Activated B cell treated with CpG ODN at 0.5 μM for 24 hours (primary cell): ENCODE data around the gene DARS1. TPM values are rescaled to one million over a fixed set of nuclear protein-coding genes. Genes with fewer than 3 reads are reported as not detected.

Experiments used
- ATAC-seq: fragments of 200-7000 bp; cut with Tn5 transposase; one replicate; pipeline ENCODE4 v1.10.0; 2021; ENCODE audit warnings: low read depth, mild to moderate bottlenecking, moderate library complexity
- CTCF ChIA-PET: fragments of 350-600 bp; sonication (Branson Sonifier 250); formaldehyde crosslinking; loops from one replicate; lab custom pipeline; 2021; ENCODE audit warnings: antibody characterized with exemption; lab: Charles Lee
- POLR2A ChIA-PET: fragments of 350-600 bp; sonication (Branson Sonifier 250); formaldehyde crosslinking; loops from one replicate; lab custom pipeline; 2021; ENCODE audit warnings: antibody characterized with exemption; lab: Charles Lee
- DNase-seq: peaks from one replicate; pipeline ENCODE4 v3.0.0; 2022
- H3K27ac Mint-ChIP-seq: one replicate; pipeline ENCODE4 v1.8.0; 2020; ENCODE audit warnings: mixed read lengths
- H3K27me3 Mint-ChIP-seq: one replicate; pipeline ENCODE4 v1.8.0; 2021; ENCODE audit warnings: mixed read lengths
- H3K36me3 Mint-ChIP-seq: one replicate; pipeline ENCODE4 v1.8.0; 2021; ENCODE audit warnings: low read depth, mixed read lengths
- H3K4me1 Mint-ChIP-seq: one replicate; pipeline ENCODE4 v1.8.0; 2021; ENCODE audit warnings: mixed read lengths
- H3K4me3 Mint-ChIP-seq: one replicate; pipeline ENCODE4 v1.8.0; 2020; ENCODE audit warnings: mild to moderate bottlenecking, mixed read lengths
- H3K9me3 Mint-ChIP-seq: one replicate; pipeline ENCODE4 v1.8.0; 2020; ENCODE audit warnings: mixed read lengths
- intact Hi-C: fragments of 100-400 bp; cut with micrococcal nuclease; formaldehyde crosslinking; loops from one replicate; pipeline ENCODE4 v1.15.1; 2024
- total RNA-seq: library from RNA; stranded (reverse); gene quantifications from 2 replicates; pipeline ENCODE4 v1.2.3, GENCODE V29; 2022
- TF ChIP-seq, protein P1 (sequence below): fragments of 200-600 bp; IDR thresholded peaks from one replicate; pipeline ENCODE4 v1.8.0; 2022; ENCODE audit warnings: antibody characterized with exemption, mild to moderate bottlenecking

The DARS1 gene
- total RNA-seq, 1 donor from 2014 or later = 96.3 TPM

- ChIA-PET POLR2A (interaction anchor here (0.5 to 3.8 kb wide), 19 partner anchors 10 to 247 kb away, joined by 3 to 15 read pairs (median 5); partner anchors contain the start of genes CXCR4 and DARS1), CTCF (interaction anchor here (0.6 to 0.8 kb wide), 2 partner anchors 11 to 48 kb away, joined by 4 to 5 read pairs; no protein-coding TSS in a partner anchor)
- peak; percentile 46 for DNase-seq
- TF ChIP-seq, protein P1, sequence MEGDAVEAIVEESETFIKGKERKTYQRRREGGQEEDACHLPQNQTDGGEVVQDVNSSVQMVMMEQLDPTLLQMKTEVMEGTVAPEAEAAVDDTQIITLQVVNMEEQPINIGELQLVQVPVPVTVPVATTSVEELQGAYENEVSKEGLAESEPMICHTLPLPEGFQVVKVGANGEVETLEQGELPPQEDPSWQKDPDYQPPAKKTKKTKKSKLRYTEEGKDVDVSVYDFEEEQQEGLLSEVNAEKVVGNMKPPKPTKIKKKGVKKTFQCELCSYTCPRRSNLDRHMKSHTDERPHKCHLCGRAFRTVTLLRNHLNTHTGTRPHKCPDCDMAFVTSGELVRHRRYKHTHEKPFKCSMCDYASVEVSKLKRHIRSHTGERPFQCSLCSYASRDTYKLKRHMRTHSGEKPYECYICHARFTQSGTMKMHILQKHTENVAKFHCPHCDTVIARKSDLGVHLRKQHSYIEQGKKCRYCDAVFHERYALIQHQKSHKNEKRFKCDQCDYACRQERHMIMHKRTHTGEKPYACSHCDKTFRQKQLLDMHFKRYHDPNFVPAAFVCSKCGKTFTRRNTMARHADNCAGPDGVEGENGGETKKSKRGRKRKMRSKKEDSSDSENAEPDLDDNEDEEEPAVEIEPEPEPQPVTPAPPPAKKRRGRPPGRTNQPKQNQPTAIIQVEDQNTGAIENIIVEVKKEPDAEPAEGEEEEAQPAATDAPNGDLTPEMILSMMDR = no peak
- ATAC-seq = peak; percentile 93
- intact Hi-C loops = loop anchor here (1.0 to 2.0 kb wide), 4 partner anchors 11 to 124 kb away; no protein-coding TSS in a partner anchor
- Mint-ChIP-seq H3K9me3 (no peaks in the 10 kb centered on the region), H3K36me3 (no peaks in the 10 kb centered on the region), H3K4me1 (peaks cover 66% of the 10 kb centered on the region), H3K27ac (peak overlapping the region; percentile 90), H3K4me3 (peak overlapping the region; percentile 52), H3K27me3 (no peaks in the 10 kb centered on the region)
Measured at GRCh38 chr2:136008205-136008865, 22.9 kb upstream of the DARS1 start.

- Mint-ChIP-seq H3K9me3 (no peaks in the 10 kb centered on the region), H3K27me3 (no peaks in the 10 kb centered on the region), H3K4me3 (no peak overlapping the region), H3K36me3 (no peaks in the 10 kb centered on the region), H3K4me1 (peaks cover 76% of the 10 kb centered on the region), H3K27ac (peak overlapping the region; percentile 37)
- DNase-seq = no peak
- no peak for ATAC-seq
- POLR2A ChIA-PET = interaction anchor here (1.3 to 2.2 kb wide), 2 partner anchors 13 to 28 kb away, joined by 5 to 8 read pairs; no protein-coding TSS in a partner anchor
- intact Hi-C loops = no loop called here
- CTCF ChIA-PET = interaction anchor here (1.3 kb wide), 1 partner anchor 9 kb away, joined by 3 read pairs; no protein-coding TSS in a partner anchor
- TF ChIP-seq, protein P1 = no peak
Measured at GRCh38 chr2:136006658-136007057, 21.2 kb upstream of the DARS1 start.

GRCh38 chr2:136005462-136006196, 20.2 kb upstream of the DARS1 start:
- TF ChIP-seq, protein P1 = no peak
- no peak overlapping the region for H3K4me3 Mint-ChIP-seq
- intact Hi-C loops = no loop called here
- no peak overlapping the region for H3K27ac Mint-ChIP-seq
- DNase-seq (no peak), ATAC-seq (no peak)
- POLR2A ChIA-PET = interaction anchor here (0.6 to 2.2 kb wide), 10 partner anchors 8 to 953 kb away, joined by 3 to 10 read pairs (median 4); partner anchors contain the start of gene DARS1
- no peaks in the 10 kb centered on the region for H3K36me3 Mint-ChIP-seq
- CTCF ChIA-PET = interaction anchor here (1.3 kb wide), 1 partner anchor 8 kb away, joined by 3 read pairs; no protein-coding TSS in a partner anchor
- peaks cover 87% of the 10 kb centered on the region for H3K4me1 Mint-ChIP-seq
- no peaks in the 10 kb centered on the region for H3K9me3 Mint-ChIP-seq
- no peaks in the 10 kb centered on the region for H3K27me3 Mint-ChIP-seq

DNA sequence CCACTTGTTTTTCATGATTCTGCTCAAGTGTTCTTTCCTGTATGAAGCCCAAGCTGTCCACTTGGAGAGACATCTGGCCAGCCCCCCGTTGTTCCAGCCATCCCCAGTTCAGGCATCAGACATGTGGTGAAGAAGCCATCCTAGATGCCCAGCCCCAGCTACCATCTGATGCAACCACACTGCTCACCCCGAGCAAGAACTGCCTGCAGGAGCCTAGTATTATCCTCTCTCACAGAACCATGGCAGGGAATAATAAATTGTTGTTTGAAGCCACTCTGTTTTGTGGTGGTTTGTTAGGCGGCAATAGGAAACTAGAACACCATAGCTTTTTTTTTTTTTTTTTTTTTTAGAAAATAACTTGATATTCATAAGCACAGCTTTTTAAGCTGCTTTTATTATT, 19.5 kb upstream of the DARS1 start:
- intact Hi-C loops = no loop called here
- H3K9me3 Mint-ChIP-seq = no peaks in the 10 kb centered on the region
- no peaks in the 10 kb centered on the region for H3K36me3 Mint-ChIP-seq
- POLR2A ChIA-PET = interaction anchor here (0.6 to 2.2 kb wide), 8 partner anchors 7 to 952 kb away, joined by 3 to 10 read pairs (median 4); partner anchors contain the start of gene DARS1
- no peaks in the 10 kb centered on the region for H3K27me3 Mint-ChIP-seq
- ATAC-seq (no peak), DNase-seq (no peak)
- peaks cover 87% of the 10 kb centered on the region for H3K4me1 Mint-ChIP-seq
- H3K4me3 Mint-ChIP-seq = no peak overlapping the region
- CTCF ChIA-PET = no interaction called here
- no peak overlapping the region for H3K27ac Mint-ChIP-seq
- TF ChIP-seq, protein P1 = no peak

GRCh38 chr2:136001131-136001530, 15.7 kb upstream of the DARS1 start:
- DNase-seq (no peak), ATAC-seq (no peak)
- ChIA-PET POLR2A (interaction anchor here (0.8 to 1.6 kb wide), 2 partner anchors 18 to 233 kb away, joined by 4 to 5 read pairs; no protein-coding TSS in a partner anchor), CTCF (no interaction called here)
- Mint-ChIP-seq H3K36me3 (no peaks in the 10 kb centered on the region), H3K27me3 (no peaks in the 10 kb centered on the region), H3K4me3 (no peak overlapping the region), H3K4me1 (peaks cover 76% of the 10 kb centered on the region), H3K9me3 (no peaks in the 10 kb centered on the region), H3K27ac (peak overlapping the region; percentile 93)
- intact Hi-C loops = no loop called here
- TF ChIP-seq, protein P1 = no peak
